NCI-H2029 (cell line): ENCODE results near the gene CWC22.
A peak's percentile ranks its signal among the peaks of the same experiment; 100 is the strongest.
"Not testable (repeated sequence)": the region's sequence is repeated elsewhere in the genome, so short reads cannot be mapped to it uniquely, and the experiment has no call there.

Experiments
- DNase-seq: peaks from one replicate; lab custom pipeline; 2025; lab: John Stamatoyannopoulos, UW

CWC22 gene

DNA sequence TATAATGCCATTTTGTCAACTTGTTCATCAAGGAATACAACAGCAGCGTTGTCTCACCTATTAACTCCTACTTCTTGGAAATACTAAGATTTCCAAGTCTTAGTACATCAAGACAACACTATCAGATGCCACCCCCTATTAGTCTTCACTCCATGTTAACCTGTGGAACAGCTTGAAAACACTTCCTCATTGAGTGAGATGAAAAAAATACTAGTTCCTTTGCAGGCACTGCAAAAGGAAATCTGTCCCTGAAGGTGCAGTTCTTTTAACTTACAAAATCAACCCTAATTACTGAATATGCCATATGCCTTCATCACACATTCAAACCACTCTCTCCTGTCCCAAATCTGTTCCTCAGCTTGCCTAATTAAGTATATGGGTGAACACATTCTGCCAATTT is 4.0 kb downstream of the CWC22 start:
- no peak for DNase-seq

DNA sequence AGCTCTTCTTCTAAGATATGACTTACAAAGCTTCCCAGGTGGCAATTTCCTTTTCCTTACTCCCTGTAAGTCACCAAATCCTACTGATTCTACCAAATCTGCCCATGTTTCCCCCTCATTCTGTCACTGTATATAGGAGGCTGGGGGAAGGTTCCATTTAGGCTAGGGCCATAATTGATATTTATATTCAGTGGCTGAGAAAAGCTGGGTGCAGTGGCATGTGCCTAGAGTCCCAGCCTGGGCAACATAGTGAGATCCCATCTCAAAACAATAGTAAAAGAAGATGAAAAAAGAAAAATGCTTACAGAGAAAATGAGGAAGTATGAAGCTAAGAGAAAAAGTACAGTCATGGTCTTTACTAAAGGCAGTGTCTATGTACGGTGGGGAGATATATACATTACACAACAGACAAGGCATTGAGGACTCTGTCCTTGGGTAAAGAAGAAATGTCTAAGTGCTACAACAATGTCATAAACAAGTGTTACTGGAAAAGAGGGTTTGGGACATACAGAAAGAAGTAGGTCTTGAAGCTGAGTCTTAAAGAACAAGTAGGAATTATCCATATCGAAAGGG is 4.8 kb downstream of the CWC22 start:
- no peak for DNase-seq

DNA sequence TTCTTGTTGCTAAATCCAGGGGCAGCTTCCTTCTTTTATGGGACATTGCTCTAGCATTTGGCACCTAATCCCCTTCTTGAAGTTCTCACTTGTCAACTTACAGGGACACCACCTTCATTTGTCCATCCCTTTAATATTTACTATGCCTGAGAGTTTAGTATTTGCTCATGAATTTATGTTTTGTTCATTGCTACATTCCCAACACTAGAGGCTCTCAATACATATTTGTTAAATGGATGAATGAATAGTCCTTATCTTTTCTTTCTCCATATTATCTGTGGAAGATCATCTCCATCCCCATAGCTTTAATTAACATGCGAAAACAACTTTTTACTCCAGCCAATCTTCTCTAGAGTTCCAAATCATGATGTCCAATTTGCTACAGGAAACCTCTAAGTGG is 5.4 kb downstream of the CWC22 start:
- no peak for DNase-seq

DNA sequence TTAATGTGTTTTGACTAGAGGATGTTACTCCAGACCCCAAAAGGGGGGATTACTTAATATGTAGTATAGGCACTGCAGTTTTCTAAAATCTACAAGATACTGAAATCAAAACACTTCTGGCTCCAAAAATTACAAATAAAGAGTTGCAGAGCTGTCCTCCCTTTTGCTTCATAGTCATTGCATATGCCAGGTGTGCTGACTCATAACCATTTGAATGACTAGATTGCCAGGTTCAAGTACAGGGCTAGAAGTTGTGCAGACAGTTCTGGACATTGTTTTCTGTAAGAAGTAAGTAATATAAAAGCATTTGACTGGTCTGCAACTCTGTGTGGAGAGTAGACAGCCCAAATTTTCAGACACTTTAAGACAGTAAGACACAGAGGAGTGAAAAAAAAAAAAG is 6.7 kb downstream of the CWC22 start:
- no peak for DNase-seq

DNA sequence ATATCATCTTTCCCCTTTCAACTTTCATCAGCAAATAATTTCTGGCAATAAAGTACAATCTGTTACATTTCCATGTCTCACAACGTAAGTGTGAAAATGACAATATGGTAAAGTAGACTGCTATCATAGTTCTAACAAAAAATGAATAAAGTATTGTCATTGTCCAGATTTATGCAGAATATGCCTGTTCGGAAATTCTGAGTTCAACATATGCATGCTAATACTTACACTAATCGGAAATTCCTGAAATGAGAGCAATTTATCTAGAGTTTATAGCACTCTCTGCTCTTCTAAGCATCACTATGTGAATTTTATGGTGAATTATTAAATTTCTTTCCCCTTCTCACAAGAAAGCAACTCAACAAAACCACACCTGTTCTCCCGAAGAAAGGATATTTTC is 8.1 kb downstream of the CWC22 start:
- no peak for DNase-seq

DNA sequence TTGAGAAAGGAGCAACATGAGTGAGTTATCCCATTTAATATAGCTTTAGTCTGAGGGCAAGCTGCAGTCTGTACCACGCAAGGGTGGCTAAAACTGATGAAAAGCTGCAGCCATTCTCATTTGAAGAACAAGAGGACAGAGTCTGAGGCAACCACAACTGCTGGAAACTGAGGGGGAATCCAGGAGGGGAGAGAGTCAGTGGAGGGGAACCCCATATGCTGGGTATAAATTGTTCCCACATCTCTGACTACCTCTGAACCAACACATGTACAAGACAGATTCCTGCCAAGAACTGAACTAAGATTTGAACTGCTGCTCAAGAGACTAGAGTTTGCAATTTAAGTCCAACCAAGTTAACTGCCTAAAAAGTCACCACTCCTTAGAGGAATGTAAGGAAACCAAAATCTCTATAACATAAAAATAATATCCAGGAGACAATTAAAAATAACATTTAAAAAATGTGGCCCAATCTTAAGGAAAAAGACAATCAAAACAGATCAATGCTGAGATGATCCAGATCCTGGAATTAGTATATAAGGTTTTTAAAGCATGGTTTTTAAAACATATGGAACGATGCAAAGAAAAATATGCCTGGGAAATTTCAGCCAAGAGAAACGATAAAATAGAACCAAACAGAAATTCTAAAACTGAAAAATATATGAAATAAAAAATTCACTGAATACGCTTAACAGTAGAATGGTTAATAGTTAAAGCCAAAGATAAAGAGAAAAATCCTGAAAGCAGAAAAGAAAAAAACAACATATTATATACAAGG is 11.2 kb downstream of the CWC22 start:
- no peak for DNase-seq

DNA sequence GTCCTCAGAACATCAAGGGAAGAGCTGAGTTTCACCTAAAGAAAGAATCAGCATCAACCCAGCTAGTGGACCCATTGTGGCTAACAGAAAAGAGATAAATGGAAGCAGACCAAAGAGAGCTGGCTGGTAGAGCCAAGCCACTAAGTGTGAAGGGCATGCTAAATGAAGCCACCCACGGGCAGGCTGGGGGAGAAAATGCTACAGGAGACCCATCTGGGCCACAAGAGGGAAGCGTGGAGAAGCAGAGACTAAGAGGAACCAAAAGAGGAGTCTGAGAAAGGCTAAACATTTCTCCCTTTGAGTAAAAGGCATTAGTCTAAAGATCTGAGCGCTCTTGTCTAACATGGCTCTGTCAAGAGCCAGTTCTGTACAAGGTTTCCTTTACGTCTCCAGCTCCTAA is 15.8 kb downstream of the CWC22 start:
- DNase-seq, result no peak

DNA sequence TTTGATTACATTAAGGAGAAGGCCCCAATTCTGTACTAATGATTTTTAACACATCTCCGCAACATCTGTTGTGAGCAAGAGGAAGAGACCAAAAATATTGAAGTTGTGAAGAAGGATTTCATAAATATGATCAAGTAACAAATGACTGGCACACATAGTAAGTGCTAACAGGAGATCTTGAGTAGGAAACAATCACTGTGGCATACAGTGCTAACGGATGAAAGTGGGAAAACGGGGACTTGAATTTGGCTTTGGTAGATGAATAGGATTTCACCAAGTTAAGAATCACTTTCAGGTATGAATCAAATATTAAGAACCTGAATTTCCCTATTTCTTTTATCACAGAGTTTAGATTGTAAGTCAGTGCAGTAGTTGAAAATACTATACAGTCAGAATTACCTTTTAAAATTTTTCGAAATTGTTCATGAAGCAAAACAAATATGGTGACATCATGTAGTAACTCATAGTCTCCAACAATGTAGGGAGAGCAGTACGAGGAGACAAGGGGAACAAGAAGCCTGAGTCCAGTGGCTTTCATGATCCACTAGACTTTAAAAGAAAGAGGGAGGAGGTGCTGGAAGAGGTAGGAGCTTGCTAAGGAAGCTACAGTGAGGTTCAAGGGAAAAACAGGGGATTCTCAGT is 16.3 kb downstream of the CWC22 start:
- DNase-seq, result no peak

DNA sequence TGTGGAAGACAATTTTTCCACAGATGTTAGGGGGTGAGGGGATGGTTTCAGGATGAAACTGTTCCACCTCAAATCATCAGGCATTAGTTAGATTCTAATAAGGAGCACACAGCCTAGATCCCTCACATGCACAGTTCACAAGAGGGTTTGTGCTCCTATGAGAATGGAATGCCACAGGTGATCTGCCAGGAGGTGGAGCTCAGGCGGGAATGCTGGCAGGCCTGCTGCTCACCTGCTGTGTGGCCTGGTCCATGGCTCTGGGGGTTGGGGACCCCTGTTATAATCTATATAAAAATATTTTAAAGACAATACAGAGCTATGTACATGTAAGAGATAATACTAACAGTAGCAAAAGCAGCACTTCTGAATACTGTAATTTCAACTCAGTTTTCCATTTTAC is 19.2 kb downstream of the CWC22 start:
- DNase-seq, result no peak

DNA sequence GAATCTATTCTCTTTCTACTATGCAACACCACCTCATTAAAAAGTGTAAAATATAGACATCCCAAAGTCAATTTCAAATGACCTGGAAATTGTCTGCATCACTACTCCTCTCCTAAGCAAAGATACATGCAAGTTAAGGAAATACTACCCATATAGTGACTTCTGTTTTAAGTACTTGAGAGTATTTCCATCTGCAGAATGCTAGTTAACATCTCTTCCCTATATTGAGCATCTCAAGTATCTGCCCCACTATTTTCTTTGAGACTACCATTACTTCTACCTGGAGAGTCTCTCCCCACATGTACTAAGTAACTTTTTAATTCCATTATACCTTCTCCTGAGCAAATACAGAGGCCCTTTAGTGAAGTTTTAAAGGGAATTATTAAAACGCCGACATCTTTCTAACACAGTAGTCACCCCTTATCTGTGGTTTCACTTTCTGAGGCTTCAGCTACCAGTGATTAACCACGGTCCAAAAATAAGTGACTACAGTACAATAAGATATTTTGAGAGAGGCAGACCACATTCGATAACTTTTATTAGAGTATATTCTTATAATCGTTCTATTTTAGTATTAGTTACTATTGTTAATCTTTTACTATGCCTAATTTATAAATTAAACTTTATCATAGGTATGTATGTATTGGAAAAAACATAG is 21.8 kb downstream of the CWC22 start:
- no peak for DNase-seq

DNA sequence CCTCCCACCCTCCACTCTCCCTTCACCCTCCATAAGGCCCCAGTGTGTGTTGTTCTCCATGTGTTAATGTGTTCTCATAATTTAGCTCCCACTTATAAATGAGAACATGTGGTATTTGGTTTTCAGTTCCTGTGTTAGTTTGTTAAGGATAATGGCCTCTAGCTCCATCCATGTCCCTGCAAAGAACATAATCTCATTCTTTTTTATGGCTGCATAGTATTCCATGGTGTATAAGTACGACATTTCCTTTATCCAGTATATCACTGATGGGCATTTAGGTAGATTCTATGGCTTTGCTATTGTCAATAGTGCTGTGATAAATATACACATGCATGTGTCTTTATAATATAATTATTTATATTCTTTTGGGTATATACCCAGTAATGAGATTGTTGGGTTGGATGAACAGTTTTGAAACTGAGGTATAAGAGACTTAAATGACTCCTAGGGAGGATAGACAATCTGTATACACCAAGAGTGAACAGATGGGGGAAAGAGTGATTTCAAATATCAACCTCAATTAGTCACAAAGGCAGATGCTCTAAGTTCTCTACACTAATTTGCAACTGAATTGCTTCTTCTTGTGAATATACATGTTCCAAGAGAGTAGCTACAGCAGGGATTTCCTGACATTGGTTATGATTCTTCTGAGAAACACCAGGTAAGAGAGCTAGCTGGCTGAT is 23.7 kb downstream of the CWC22 start:
- DNase-seq, result no peak

DNA sequence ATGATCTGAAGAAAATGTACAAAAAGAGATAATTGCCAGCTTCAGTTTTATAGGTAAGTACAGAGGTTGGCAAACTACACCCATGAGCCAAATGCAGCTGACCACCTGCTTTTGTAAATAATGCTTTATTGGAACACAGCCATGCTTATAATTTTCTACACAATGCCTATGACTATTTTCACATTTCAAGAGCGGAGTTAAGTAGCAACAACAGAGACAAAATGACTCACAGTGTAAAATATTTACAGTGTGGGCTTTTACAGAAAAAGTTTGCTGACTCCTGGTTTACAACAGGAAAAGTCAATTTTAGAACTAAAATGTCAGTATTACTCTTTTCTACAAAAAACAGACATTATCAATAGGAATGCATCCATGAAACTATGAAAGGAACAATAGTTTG is 26.0 kb downstream of the CWC22 start:
- peak; percentile 42 for DNase-seq

DNA sequence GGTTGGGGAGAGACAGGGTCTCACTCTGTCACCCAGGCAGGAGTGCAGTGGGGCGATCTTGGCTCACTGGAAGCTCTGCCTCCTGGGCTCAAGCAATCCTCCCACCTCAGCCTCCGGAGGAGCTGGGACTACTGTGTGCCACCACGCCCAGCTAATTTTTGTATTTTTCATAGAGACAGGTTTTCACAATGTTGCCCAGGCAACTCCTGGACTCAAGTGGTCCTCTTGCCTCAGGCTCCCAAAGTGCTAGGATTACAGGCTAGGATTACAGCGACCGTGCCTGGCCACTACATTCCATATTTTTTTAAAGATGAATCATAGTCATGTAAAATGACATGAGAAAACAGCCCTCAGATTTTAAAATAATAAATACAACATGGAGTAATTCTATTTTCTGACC is 32.3 kb downstream of the CWC22 start:
- peak; percentile 2 for DNase-seq

DNA sequence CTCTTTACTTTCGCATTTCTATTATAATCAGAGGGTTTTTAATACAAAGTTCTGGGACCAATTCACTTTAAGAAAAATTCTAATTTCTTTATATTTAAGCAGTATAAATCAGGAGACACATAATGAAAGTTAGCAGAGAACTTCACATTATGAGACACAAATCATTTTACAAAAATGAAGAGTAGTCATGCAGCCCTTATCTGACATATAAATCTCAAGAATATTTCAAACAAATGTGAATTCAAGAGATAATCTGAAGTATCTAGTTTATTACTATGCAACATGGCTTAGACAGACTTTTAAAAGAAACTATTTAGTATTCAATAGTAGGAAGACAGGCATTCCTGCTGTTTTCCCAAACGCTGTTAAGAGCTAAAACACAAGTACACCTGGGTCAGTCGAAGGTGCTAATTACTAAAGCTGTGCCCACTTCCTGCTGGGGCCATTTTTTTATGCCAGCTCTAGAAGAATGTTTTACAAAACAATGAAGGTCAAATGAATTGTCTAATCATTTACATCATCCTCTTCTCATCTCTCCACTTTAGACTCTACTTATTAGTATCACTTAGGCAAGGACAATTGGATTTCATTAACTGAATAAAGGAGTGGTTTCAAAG is 40.2 kb downstream of the CWC22 start:
- no peak for DNase-seq

DNA sequence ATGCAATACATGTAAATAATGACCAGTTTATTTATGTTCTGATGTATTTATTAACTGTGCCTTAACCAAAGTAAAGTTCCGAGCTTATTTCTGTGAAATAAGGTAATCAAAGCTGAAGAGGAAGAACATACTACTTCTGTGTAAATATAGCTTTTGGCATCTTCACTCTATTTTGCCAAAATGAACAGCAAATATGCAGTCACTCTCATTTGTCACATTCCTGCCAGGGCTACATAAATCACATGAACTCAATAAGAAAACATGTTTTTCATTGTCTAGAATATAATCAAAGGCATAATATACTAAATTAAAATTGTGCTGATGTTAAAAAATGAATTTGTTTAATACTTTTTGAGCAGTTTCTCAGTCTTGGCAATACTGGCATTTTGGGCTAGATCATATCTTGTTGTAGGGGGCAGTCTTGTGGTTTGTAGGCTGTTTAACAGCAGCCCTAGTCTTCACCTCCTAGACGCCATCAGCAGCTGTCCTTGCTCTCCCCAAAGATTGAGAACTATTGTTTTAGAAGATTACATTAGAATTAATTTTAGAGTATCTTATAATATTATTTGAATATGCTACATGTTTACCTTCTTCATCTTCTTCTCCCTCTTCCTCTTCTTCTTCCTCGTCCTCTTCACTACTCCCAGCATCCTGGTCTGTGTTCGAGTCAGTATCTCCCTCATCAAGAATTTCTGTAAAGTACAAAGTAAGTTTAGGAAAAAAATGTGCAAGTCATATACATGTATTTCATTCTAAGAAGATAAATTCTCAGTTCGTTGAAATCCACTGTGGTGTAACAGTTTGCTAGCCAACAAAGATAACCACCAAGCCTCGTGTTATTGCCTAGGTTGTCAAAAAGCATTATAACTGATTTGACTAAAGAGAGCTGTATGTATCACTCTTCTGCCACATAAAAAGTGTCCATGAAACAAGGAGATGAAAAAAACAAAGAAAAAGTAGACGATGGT is 41.5 kb downstream of the CWC22 start:
- DNase-seq, result no peak

DNA sequence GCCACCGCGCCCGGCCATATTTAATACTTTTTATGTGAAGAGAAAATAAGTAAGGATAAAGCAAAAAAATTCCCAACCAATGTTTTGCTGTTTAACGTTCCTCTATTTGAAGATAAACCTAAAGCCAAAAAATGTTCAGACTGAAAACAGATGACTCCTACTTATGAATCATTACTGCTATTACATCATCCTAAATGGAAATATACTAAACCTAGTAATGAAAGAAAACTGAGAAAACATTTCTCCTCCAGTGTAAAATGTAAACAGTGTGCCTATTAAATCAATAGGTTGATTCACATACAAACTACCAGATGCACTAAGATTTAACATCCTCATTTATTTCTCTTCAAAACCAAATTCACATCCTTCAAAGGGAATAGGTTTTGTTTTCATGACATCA is 43.5 kb downstream of the CWC22 start:
- no peak for DNase-seq

DNA sequence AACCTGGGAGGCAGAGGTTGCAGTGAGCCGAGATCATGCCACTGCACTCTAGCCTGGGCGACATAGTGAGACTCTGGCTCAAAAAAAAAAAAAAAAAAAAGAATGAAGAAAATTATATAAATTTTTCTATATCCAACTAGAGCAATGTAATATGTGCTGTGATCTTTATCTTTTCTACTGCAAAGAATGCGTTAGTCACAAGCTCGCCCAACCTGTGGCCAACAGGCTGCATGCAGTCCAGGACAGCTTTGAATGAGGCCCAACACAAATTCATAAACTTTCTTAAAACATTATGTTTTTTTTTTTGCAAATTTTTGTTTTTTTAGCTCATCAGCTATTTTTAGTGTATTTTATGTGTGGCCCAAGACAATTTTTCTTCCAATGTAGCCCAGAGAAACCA is 48.8 kb downstream of the CWC22 start:
- DNase-seq, result not testable (repeated sequence)

DNA sequence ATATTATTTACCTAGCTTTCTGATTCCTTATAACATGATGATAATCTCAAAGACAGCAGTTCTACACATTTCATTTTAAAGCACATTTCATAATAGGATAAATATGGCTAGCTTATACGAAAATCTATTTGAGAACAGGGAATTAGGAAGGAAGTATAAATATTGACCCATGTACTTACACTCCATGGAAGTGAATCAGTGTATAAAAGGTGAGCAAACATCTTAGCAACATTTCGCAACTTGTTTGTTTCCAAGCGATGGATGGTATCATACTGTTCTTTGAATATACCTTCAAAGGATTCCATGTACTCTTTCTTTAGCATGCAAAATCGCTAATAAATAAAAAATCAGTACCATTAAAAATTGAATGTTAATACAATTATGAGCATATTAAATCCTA is 53.1 kb downstream of the CWC22 start:
- DNase-seq, result peak; percentile 69

DNA sequence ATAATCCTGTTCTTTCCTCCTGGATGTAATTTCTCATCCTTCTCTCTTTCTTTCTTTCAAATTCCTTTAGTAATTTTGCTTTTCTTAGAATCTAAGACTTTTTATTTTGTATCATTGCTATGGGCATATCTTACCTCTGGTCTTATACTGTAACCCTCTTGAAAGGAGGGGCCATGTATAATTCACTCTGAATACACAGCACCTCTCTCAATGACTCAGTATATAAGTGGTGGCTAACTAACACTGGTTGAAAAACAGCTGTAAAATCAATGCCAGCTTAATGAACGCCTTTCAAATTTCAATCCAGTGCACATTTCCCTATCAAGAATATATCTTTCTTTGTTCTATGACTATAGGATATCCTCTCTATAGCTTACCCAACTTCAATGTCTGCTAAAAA is 53.7 kb downstream of the CWC22 start:
- no peak for DNase-seq

DNA sequence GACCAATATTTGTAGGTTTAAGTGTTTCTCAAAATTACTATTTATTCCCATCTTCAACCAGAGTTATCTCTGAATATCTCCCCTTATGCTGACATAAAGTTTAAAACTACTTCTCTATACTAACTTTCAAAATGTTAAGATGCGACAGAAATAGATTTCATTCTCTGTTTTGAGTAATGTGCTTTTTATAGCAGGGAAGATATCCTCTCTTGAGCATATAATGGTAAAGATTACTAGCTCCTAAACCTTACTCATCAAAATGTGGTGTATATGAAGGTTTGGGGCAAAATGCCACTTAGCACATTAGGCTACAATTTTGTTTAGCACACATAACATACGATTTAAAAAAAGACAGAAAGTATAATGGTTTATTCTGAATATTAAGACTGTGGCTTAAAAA is 54.4 kb downstream of the CWC22 start:
- DNase-seq, result no peak

DNA sequence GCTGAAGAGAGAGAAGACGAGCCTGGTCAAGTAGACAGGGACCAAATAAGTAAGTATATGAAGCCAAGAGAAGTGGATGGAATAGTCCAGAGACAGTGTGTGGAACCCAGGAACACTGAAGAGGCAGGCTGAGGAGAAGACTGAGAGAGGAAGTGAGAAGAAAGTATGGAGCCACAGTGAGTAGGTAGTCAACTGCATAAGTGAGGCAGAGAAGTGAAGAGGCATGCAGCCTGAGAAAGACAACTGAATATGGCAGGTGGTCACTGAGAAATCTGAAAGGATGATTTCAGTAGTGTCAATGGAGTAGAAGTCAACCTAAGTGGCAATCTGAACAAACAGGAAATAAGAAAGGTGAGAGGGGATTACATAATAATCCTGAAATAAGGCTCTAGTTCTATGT is 55.4 kb downstream of the CWC22 start:
- no peak for DNase-seq
